Suprapubic skin (tissue), 4 donors: ENCODE results near the gene HYI. TPM values are rescaled to one million over a fixed set of nuclear protein-coding genes. Genes with fewer than 3 reads are reported as not detected.

Experiments used
- DNase-seq, 2 donors: peaks; one replicate each; pipeline ENCODE4 v3.0.0-alpha.2; 2019; ENCODE audit warnings: low spot score in 2 of 2
- H3K27ac ChIP-seq: fragments of 200-600 bp; sonication (generic); one replicate; pipeline ENCODE4 v1.5.1; 2019
- H3K27me3 ChIP-seq: fragments of 200-600 bp; sonication (generic); one replicate; pipeline ENCODE4 v1.5.1; 2019
- H3K36me3 ChIP-seq: fragments of 200-600 bp; sonication (generic); one replicate; pipeline ENCODE4 v1.5.1; 2019
- H3K4me1 ChIP-seq: fragments of 200-600 bp; sonication (generic); one replicate; pipeline ENCODE4 v1.5.1; 2019
- H3K4me3 ChIP-seq: fragments of 200-600 bp; sonication (generic); one replicate; pipeline ENCODE4 v1.5.1; 2019; ENCODE audit warnings: mild to moderate bottlenecking
- H3K9me3 ChIP-seq: fragments of 200-600 bp; sonication (generic); one replicate; pipeline ENCODE4 v1.5.1; 2019
- CTCF ChIP-seq, 2 donors: fragments of 200-600 bp in 1 of 2; fragments of 450-650 bp in 1 of 2; sonication (generic) in 1 of 2; IDR thresholded peaks; one replicate each; pipeline ENCODE4 v1.5.1; 2016 to 2019; ENCODE audit warnings: antibody characterized with exemption in 2 of 2, mild to moderate bottlenecking in 1 of 2, moderate library complexity in 1 of 2
- EP300 ChIP-seq: sonication (generic); formaldehyde crosslinking; IDR thresholded peaks from one replicate; pipeline ENCODE4 v1.6.1; 2017; ENCODE audit warnings: antibody characterized with exemption
- POLR2A ChIP-seq, 2 donors: fragments of 450-650 bp; IDR thresholded peaks; one replicate each; pipeline ENCODE4 v1.6.1; 2017; ENCODE audit warnings: antibody characterized with exemption in 2 of 2, mild to moderate bottlenecking in 2 of 2, moderate library complexity in 2 of 2
- POLR2AphosphoS5 ChIP-seq, 3 donors: sonication (generic); formaldehyde crosslinking; IDR thresholded peaks; one replicate each; pipeline ENCODE4 v1.6.1; 2017; ENCODE audit warnings: antibody characterized with exemption in 3 of 3
- WGBS: methylation state at CpG from one replicate; pipeline ENCODE4 v1.1.5; 2018; 5-methylcytosine and 5-hydroxymethylcytosine counted together
- total RNA-seq, 4 donors: library from RNA; depleted of rRNA; stranded (reverse); fragments of >200 nt; gene quantifications; one replicate each; pipeline ENCODE4 v1.1.0, GENCODE V29; 2016

Gene HYI
- total RNA-seq, 4 donors from 2014 or later, result 27.8 to 55.8 (median 39.5) TPM

- Histone ChIP-seq H3K4me3 (no peak overlapping the region), H3K27me3 (no peaks in the 10 kb centered on the region), H3K27ac (no peak overlapping the region), H3K36me3 (peaks cover 82% of the 10 kb centered on the region), H3K4me1 (peaks cover 10% of the 10 kb centered on the region), H3K9me3 (no peaks in the 10 kb centered on the region)
- TF ChIP-seq POLR2AphosphoS5 (IDR thresholded peaks at IDR 0.05) (no peak), CTCF (IDR thresholded peaks at IDR 0.05) (no peak), EP300 (no peak), POLR2A (IDR thresholded peaks at IDR 0.05) (no peak)
- WGBS, result 92% methylated on average over 7 of the region's 7 CpGs
- DNase-seq, result peak; percentile 30 to 55
Observed at GRCh38 chr1:43434256-43434655, 19.5 kb downstream of the HYI start.

GRCh38 chr1:43432907-43433306, 20.8 kb downstream of the HYI start:
- no peaks in the 10 kb centered on the region for H3K27me3 ChIP-seq
- H3K9me3 ChIP-seq, result no peaks in the 10 kb centered on the region
- TF ChIP-seq EP300, result no peak
- TF ChIP-seq POLR2A (IDR thresholded peaks at IDR 0.05), result no peak
- no peak for TF ChIP-seq CTCF (IDR thresholded peaks at IDR 0.05)
- no peak for TF ChIP-seq POLR2AphosphoS5 (IDR thresholded peaks at IDR 0.05)
- peak in 1 of 2 donors; percentile 37 for DNase-seq
- no peak overlapping the region for H3K27ac ChIP-seq
- no peak overlapping the region for H3K4me3 ChIP-seq
- H3K4me1 ChIP-seq, result peaks cover 10% of the 10 kb centered on the region
- H3K36me3 ChIP-seq, result peaks cover 82% of the 10 kb centered on the region
- 95% methylated on average over 5 of the region's 5 CpGs for WGBS

GRCh38 chr1:43432171-43432860, 21.4 kb downstream of the HYI start:
- Histone ChIP-seq H3K4me1 (peaks cover 10% of the 10 kb centered on the region), H3K27me3 (no peaks in the 10 kb centered on the region), H3K4me3 (no peak overlapping the region), H3K36me3 (peaks cover 82% of the 10 kb centered on the region), H3K27ac (no peak overlapping the region), H3K9me3 (no peaks in the 10 kb centered on the region)
- DNase-seq, result peak; percentile 57 to 69
- WGBS, result 100% methylated on average over 2 of the region's 9 CpGs
- TF ChIP-seq POLR2A (IDR thresholded peaks at IDR 0.05), result no peak
- no peak for TF ChIP-seq EP300
- no peak for TF ChIP-seq POLR2AphosphoS5 (IDR thresholded peaks at IDR 0.05)
- TF ChIP-seq CTCF (IDR thresholded peaks at IDR 0.05), result no peak

- no peaks in the 10 kb centered on the region for H3K9me3 ChIP-seq
- no peak overlapping the region for H3K4me3 ChIP-seq
- H3K36me3 ChIP-seq, result peaks cover 85% of the 10 kb centered on the region
- TF ChIP-seq CTCF (IDR thresholded peaks at IDR 0.05) (no peak), EP300 (no peak), POLR2A (IDR thresholded peaks at IDR 0.05) (no peak), POLR2AphosphoS5 (IDR thresholded peaks at IDR 0.05) (no peak)
- 99% methylated on average over 9 of the region's 9 CpGs for WGBS
- DNase-seq, result peak; percentile 49 to 59
- no peaks in the 10 kb centered on the region for H3K27me3 ChIP-seq
- H3K27ac ChIP-seq, result no peak overlapping the region
- H3K4me1 ChIP-seq, result peaks cover 7% of the 10 kb centered on the region
Observed at GRCh38 chr1:43431676-43432075, 22.1 kb downstream of the HYI start.

GRCh38 chr1:43430831-43431230, 22.9 kb downstream of the HYI start:
- Histone ChIP-seq H3K4me3 (no peak overlapping the region), H3K27me3 (no peaks in the 10 kb centered on the region), H3K27ac (no peak overlapping the region), H3K9me3 (no peaks in the 10 kb centered on the region), H3K4me1 (peaks cover 7% of the 10 kb centered on the region), H3K36me3 (peaks cover 93% of the 10 kb centered on the region)
- no peak for DNase-seq
- TF ChIP-seq CTCF (IDR thresholded peaks at IDR 0.05) (no peak), POLR2AphosphoS5 (IDR thresholded peaks at IDR 0.05) (no peak)
- WGBS, result 94% methylated on average over 2 of the region's 5 CpGs
